ENCODE results near the gene LANCL3. TPM values are rescaled to one million over a fixed set of nuclear protein-coding genes. Genes with fewer than 3 reads are reported as not detected.

LANCL3 gene
- total RNA-seq, 1 donor from 2014 or later = 0.47 TPM

Other genes with a start within 250 kb of the LANCL3 start
- gene PRRG1, start 222.3 kb upstream of the LANCL3 start, total RNA-seq = not detected in 2 replicates
- 0.15 and 0.20 TPM in 2 replicates for gene XK, start 114.1 kb downstream of the LANCL3 start, total RNA-seq
- gene CYBB, start 208.4 kb downstream of the LANCL3 start, total RNA-seq = 0.32 TPM in 1 of 2 replicates, not detected in the other

All from T-helper 1 cell treated with Interleukin-12 subunit alpha and Interleukin-12 subunit beta and Interleukin-4 antibody, amounts not matched to agents 30 ng/mL and 1 ng/mL, for 36 hours (primary cell).